22Rv1 (cell line): ENCODE results near the gene TJP3.

Source experiments
- H3K27ac ChIP-seq: fragments of 450-650 bp; 2 replicates; pipeline ENCODE4 v1.5.1; 2017
- ZFX ChIP-seq: fragments of 450-650 bp; IDR thresholded peaks from 2 replicates; pipeline ENCODE4 v1.6.1; 2017; ENCODE audit warnings: antibody characterized with exemption, borderline replicate concordance
- TF ChIP-seq, protein P1 (sequence below): fragments of 450-650 bp; IDR thresholded peaks from 2 replicates; pipeline ENCODE4 v1.5.1; 2017; ENCODE audit warnings: mild to moderate bottlenecking

TJP3 gene

DNA sequence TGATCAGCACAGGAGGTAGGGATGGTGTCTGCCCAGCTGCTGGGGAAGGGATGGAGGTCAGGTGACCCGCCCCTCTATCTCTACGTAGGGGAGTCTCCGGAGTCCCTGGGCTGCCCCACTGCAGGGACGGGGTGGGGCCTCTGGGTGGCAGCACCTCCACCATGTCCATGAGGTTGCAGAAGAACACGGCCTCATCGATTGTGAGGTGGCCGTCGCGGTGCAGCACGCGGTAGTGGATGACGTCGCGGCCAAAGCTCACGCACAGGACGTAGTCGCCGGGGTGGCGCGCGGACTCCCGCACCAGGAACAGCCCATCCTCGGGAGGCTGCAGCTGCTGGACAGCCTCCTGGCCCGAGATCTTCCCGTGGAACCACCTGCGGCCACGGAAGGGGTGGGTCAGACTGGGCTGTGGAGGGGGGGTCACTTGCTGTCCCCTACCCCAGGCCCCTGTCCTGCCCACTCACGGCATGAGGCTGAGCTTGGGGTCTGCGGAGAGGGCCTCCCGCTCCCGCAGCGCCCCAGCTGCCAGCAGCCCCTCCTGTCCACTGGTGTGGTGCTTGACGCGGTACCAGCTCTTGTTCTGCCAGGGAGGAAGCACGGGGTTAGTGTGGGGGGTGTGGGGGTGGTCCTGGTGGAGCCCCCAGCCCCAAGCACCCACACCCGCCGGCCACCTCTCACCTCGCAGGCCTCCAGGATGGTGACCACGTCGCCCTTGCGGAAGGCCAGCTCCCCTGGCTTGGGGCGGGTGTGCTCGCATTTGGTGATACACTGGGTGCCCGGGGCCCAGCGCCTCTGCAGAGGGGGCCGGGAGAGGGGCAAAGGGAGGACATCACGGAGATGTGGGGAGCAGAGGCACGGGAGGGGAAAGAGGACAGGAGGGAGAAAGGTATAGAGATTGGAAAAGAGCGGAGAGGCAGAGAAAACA lies 75.7 kb downstream of the TJP3 start:
- TF ChIP-seq, protein P1, sequence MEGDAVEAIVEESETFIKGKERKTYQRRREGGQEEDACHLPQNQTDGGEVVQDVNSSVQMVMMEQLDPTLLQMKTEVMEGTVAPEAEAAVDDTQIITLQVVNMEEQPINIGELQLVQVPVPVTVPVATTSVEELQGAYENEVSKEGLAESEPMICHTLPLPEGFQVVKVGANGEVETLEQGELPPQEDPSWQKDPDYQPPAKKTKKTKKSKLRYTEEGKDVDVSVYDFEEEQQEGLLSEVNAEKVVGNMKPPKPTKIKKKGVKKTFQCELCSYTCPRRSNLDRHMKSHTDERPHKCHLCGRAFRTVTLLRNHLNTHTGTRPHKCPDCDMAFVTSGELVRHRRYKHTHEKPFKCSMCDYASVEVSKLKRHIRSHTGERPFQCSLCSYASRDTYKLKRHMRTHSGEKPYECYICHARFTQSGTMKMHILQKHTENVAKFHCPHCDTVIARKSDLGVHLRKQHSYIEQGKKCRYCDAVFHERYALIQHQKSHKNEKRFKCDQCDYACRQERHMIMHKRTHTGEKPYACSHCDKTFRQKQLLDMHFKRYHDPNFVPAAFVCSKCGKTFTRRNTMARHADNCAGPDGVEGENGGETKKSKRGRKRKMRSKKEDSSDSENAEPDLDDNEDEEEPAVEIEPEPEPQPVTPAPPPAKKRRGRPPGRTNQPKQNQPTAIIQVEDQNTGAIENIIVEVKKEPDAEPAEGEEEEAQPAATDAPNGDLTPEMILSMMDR, result peak; percentile 26
- TF ChIP-seq ZFX, result no peak
- H3K27ac ChIP-seq, result no peak overlapping the region

DNA sequence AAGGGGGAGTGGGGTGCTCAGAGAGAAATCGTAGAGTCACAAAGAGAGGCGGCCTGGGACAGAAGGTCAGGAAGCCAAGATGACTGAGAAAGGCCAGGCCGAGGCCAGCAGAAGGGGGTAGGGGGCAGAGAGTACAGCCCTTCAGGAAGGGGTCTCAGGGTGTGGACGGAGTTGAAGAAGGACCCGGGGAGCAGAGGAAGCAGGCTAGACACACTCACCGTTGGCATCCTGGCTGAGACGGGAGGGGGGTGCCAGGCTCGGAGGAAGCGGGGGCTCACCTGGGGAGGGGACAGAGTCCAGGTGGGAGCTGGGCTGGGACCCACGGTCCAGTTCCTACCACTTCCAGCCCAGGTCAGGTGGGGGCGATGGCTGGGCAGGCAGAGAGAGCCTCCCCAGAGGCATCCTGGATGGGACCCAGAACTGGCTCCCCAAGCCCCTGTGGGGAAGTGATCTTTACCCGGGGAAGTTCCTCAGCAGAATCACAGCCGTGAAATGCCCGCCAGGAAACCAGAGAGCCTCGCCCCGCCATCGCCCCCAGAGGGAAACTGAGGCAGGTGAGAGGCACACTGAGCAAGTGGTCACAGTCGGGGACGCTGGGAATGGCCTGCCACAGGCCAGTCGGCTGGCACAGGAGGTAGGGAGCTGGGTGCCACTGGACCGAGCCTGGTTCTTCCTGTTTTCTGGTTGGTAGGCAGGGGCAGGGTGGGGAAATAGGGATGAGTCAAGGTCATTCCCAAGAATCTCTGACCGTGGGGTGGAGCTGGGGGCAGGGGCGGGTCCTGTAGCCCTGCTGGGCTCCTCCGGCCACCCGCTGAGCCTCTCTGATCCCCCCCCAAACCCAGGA lies 76.6 kb downstream of the TJP3 start:
- peak overlapping the region; percentile 71 for H3K27ac ChIP-seq

DNA sequence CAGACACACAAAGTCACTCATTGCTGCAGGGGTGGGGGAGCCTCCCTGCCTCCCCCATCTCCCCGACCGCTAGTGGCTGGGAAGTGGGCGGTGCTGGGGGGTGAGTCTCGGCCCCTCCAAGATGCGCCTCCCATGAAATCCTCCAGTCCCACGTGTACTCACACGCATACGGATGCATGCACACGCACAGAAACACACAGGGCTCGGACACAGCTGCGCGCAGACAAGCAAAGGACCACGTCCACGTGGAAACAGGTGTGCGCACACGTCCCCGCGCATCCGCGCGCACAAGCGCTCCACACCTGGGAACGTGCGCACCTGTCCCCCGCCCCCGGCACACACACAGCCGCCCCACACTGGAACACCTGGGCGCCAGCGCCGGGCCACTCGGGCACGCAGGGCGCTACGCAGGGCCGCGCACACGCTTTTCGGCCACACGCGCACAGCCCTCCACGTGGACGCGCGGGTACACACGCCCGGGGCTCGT lies 77.3 kb downstream of the TJP3 start:
- no peak for TF ChIP-seq ZFX
- TF ChIP-seq, protein P1, result no peak
- H3K27ac ChIP-seq, result peak overlapping the region; percentile 71

More for the DNA sequence above, 76.6 kb downstream of the TJP3 start:
- no peak for TF ChIP-seq ZFX

- TF ChIP-seq, protein P1, result no peak
- TF ChIP-seq ZFX, result no peak
Observed at GRCh38 chr19:3785938-3786824, 78.0 kb downstream of the TJP3 start, which contains the start of gene MATK. MATK (minus strand) TSS chr19:3786381; CDS start chr19:3785135, 1,246 bp downstream.

GRCh38 chr19:3788996-3789778 lies 81.0 kb downstream of the TJP3 start:
- TF ChIP-seq, protein P1, result no peak
- TF ChIP-seq ZFX, result no peak
- H3K27ac ChIP-seq, result no peak overlapping the region

More at GRCh38 chr19:3785938-3786824, 78.0 kb downstream of the TJP3 start, which contains the start of gene MATK:
- peak within 1 kb of the TSS; percentile 71 for H3K27ac ChIP-seq

- H3K27ac ChIP-seq, result no peak overlapping the region
Observed at GRCh38 chr19:3790209-3790734, 82.1 kb downstream of the TJP3 start.

More at GRCh38 chr19:3790209-3790734, 82.1 kb downstream of the TJP3 start:
- TF ChIP-seq, protein P1, result no peak
- no peak for TF ChIP-seq ZFX
